Panc1 (cell line): Measurements from ENCODE around the gene CHI3L1. TPM values are rescaled to one million over a fixed set of nuclear protein-coding genes. Genes with fewer than 3 reads are reported as not detected.

Experiments used
- ATAC-seq: fragments of 200-7000 bp; cut with Tn5 transposase; 2 replicates; pipeline ENCODE4 v1.9.1; 2020; ENCODE audit warnings: mild to moderate bottlenecking, moderate library complexity
- BruUV-seq: library from RNA; stranded (reverse); fragments of 400-500 nt; replicated peaks from 2 replicates; lab custom pipeline; 2021; lab: Mats Ljungman, UMichigan
- CTCF ChIA-PET: fragments of 300-600 bp; sonication (Branson Sonifier 250); formaldehyde crosslinking; loops from one replicate; lab custom pipeline; 2022; ENCODE audit warnings: antibody characterized with exemption; lab: Charles Lee
- POLR2A ChIA-PET: fragments of 300-600 bp; sonication (Branson Sonifier 250); formaldehyde crosslinking; loops from one replicate; lab custom pipeline; 2022; ENCODE audit warnings: antibody characterized with exemption; lab: Charles Lee
- DNase-seq: peaks from one replicate; pipeline ENCODE4 v3.0.0-alpha.2; 2010; ENCODE audit warnings: low read depth, low spot score
- H3K27ac ChIP-seq: 2 replicates; pipeline ENCODE4 v1.5.1; 2011; ENCODE audit warnings: mild to moderate bottlenecking, low read length, inconsistent platforms
- H3K27me3 ChIP-seq: fragments of 200-500 bp; sonication (Bioruptor generic); 2 replicates; pipeline ENCODE4 v1.6.0; 2014; ENCODE audit warnings: low read length, inconsistent platforms; ENCODE audit not compliant: control insufficient read depth, insufficient read depth
- H3K36me3 ChIP-seq: fragments of 200-500 bp; sonication (Bioruptor generic); 2 replicates; pipeline ENCODE4 v1.5.1; 2014; ENCODE audit warnings: inconsistent platforms, mild to moderate bottlenecking, low read length, moderate library complexity; ENCODE audit not compliant: control insufficient read depth, insufficient read depth
- H3K4me1 ChIP-seq: 2 replicates; pipeline ENCODE4 v1.5.1; 2011; ENCODE audit warnings: inconsistent platforms, mild to moderate bottlenecking, low read length, moderate library complexity; ENCODE audit not compliant: control insufficient read depth, insufficient read depth
- H3K4me3 ChIP-seq, 2 experiments: 2 replicates each; pipeline ENCODE4 v1.5.1; 2011 to 2012; ENCODE audit warnings: low read depth in 2 of 2, low read length in 2 of 2, mild to moderate bottlenecking in 2 of 2, inconsistent platforms in 1 of 2, moderate library complexity in 1 of 2
- H3K9me3 ChIP-seq: fragments of 200-500 bp; sonication (Bioruptor generic); 2 replicates; pipeline ENCODE4 v1.5.1; 2014; ENCODE audit warnings: low read depth, mild to moderate bottlenecking, inconsistent platforms, low read length, moderate library complexity; ENCODE audit not compliant: control insufficient read depth, insufficient read depth
- CTCF ChIP-seq: fragments of 450-650 bp; IDR thresholded peaks from 2 replicates; pipeline ENCODE4 v1.5.1; 2017; ENCODE audit warnings: mild to moderate bottlenecking
- POLR2AphosphoS5 ChIP-seq: IDR thresholded peaks from 2 replicates; pipeline ENCODE4 v1.6.1; 2012; ENCODE audit warnings: mild to moderate bottlenecking, low read depth, low read length, moderate library complexity
- REST ChIP-seq, 2 experiments: IDR thresholded peaks; 2 replicates each; pipeline ENCODE4 v1.6.1; 2011 to 2012; ENCODE audit warnings: low read depth in 2 of 2, control low read depth in 1 of 2, low read length in 1 of 2, mild to moderate bottlenecking in 1 of 2, moderate library complexity in 1 of 2; ENCODE audit not compliant: insufficient read depth in 1 of 2
- SIN3A ChIP-seq: IDR thresholded peaks from 2 replicates; pipeline ENCODE4 v1.6.1; 2012; ENCODE audit warnings: low read depth, mild to moderate bottlenecking, low read length, moderate library complexity, borderline replicate concordance; ENCODE audit not compliant: insufficient read depth
- TCF7L2 ChIP-seq: IDR thresholded peaks from 2 replicates; pipeline ENCODE4 v1.6.1; 2011; ENCODE audit warnings: mild to moderate bottlenecking, low read depth, low read length, inconsistent platforms
- in situ Hi-C: cut with HindIII; loops from 2 replicates; pipeline ENCODE4 v1.10.0; 2016; ENCODE audit warnings: low sequenced_read_pairs, low pct_unique_long_range_greater_than_20kb
- intact Hi-C: fragments of 100-400 bp; cut with micrococcal nuclease; formaldehyde crosslinking; loops from one replicate; pipeline ENCODE4 v1.10.0; 2022; ENCODE audit not compliant: unreplicated experiment
- total RNA-seq: library from RNA; stranded (reverse); gene quantifications from one replicate; pipeline ENCODE4 v1.2.1, GENCODE V29; 2021; ENCODE audit not compliant: unreplicated experiment

CHI3L1 gene
- total RNA-seq, 1 experiment from 2014 or later = 0.10 TPM

GRCh38 chr1:203151362-203152157, 34.9 kb downstream of the CHI3L1 start:
- no peaks in the 10 kb centered on the region for H3K9me3 ChIP-seq
- H3K27ac ChIP-seq = peak overlapping the region; percentile 75
- ChIA-PET POLR2A (no interaction called here), CTCF (no interaction called here)
- H3K4me1 ChIP-seq = peaks cover 47% of the 10 kb centered on the region
- in situ Hi-C loops = no loop called here
- H3K27me3 ChIP-seq = no peaks in the 10 kb centered on the region
- TF ChIP-seq SIN3A (no peak), POLR2AphosphoS5 (no peak), CTCF (no peak), REST (IDR thresholded peaks at IDR 0.05; ENCODE audit: insufficient read depth in 1 of 2, low read depth in 2 of 2, low read length in 1 of 2) (no peak), TCF7L2 (no peak)
- ATAC-seq (no peak), DNase-seq (no peak)
- no peak overlapping the region for H3K4me3 ChIP-seq
- H3K36me3 ChIP-seq = no peaks in the 10 kb centered on the region
- no TSS peak for BruUV-seq
- intact Hi-C loops = no loop called here

GRCh38 chr1:203150511-203151297, 35.8 kb downstream of the CHI3L1 start:
- in situ Hi-C loops (no loop called here), intact Hi-C loops (no loop called here)
- ATAC-seq = peak; percentile 9; the same call in 1 of the 2 replicates
- H3K4me1 ChIP-seq = peaks cover 47% of the 10 kb centered on the region
- POLR2A ChIA-PET = no interaction called here
- no peak for TF ChIP-seq POLR2AphosphoS5
- no peak for TF ChIP-seq SIN3A
- no peak for TF ChIP-seq CTCF
- TF ChIP-seq TCF7L2 = no peak
- TF ChIP-seq REST (IDR thresholded peaks at IDR 0.05; ENCODE audit: insufficient read depth in 1 of 2, low read depth in 2 of 2, low read length in 1 of 2) = no peak
- no TSS peak for BruUV-seq
- H3K27ac ChIP-seq = peak overlapping the region; percentile 75
- H3K36me3 ChIP-seq = no peaks in the 10 kb centered on the region
- H3K4me3 ChIP-seq = no peak overlapping the region
- no peaks in the 10 kb centered on the region for H3K27me3 ChIP-seq
- CTCF ChIA-PET = no interaction called here
- no peaks in the 10 kb centered on the region for H3K9me3 ChIP-seq
- no peak for DNase-seq
